ENCODE data around the gene CTH. TPM values are rescaled to one million over a fixed set of nuclear protein-coding genes. Genes with fewer than 3 reads are reported as not detected.
"Not testable (repeated sequence)": the region's sequence is repeated elsewhere in the genome, so short reads cannot be mapped to it uniquely, and the experiment has no call there.

CTH gene
- total RNA-seq, 1 experiment from 2014 or later = 4.7 TPM

DNA sequence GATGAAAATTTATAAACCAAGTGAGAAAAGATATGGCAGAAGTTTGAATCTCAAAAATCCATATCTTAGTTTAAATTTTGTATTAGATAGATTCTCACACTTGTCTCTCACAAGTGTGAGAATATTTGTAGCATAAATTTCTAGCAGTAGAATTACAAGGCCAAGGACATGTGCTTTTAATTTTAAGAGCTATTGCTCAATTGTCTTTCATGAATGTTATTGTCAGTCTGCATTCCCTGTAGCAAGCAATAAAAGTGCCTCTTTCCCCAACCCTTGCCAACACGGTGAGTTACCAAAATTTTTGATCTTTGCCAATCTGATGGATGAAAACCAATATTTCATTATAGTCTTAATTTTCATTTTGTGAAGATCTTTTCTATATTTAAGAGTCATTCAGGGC is 64.0 kb downstream of the CTH start:
- H3K4me3 ChIP-seq (ENCODE audit: low read depth in 2 of 2, low read length in 2 of 2) = no peak overlapping the region
- TF ChIP-seq, protein P1, sequence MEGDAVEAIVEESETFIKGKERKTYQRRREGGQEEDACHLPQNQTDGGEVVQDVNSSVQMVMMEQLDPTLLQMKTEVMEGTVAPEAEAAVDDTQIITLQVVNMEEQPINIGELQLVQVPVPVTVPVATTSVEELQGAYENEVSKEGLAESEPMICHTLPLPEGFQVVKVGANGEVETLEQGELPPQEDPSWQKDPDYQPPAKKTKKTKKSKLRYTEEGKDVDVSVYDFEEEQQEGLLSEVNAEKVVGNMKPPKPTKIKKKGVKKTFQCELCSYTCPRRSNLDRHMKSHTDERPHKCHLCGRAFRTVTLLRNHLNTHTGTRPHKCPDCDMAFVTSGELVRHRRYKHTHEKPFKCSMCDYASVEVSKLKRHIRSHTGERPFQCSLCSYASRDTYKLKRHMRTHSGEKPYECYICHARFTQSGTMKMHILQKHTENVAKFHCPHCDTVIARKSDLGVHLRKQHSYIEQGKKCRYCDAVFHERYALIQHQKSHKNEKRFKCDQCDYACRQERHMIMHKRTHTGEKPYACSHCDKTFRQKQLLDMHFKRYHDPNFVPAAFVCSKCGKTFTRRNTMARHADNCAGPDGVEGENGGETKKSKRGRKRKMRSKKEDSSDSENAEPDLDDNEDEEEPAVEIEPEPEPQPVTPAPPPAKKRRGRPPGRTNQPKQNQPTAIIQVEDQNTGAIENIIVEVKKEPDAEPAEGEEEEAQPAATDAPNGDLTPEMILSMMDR (IDR thresholded peaks at IDR 0.05) = no peak
- CTCF ChIA-PET = no interaction called here
- POLR2A ChIA-PET = no interaction called here
- no peaks in the 10 kb centered on the region for H3K9me3 ChIP-seq (ENCODE audit: control insufficient read depth, insufficient read depth, low read depth, low read length)
- H3K36me3 ChIP-seq (ENCODE audit: control insufficient read depth, insufficient read depth, low read length) = no peaks in the 10 kb centered on the region
- in situ Hi-C loops (cut with HindIII; ENCODE audit: low pct_unique_long_range_greater_than_20kb, low sequenced_read_pairs) = no loop called here
- DNase-seq (ENCODE audit: low read depth, low spot score) (no peak), ATAC-seq (no peak)
- intact Hi-C loops (cut with micrococcal nuclease; ENCODE audit: unreplicated experiment) = no loop called here
- no peaks in the 10 kb centered on the region for H3K4me1 ChIP-seq (ENCODE audit: control insufficient read depth, insufficient read depth, low read length)
- no TSS peak for BruUV-seq (replicated peaks)
- H3K27me3 ChIP-seq (ENCODE audit: control insufficient read depth, insufficient read depth, low read length) = no peaks in the 10 kb centered on the region
- no peak overlapping the region for H3K27ac ChIP-seq (ENCODE audit: low read length)

DNA sequence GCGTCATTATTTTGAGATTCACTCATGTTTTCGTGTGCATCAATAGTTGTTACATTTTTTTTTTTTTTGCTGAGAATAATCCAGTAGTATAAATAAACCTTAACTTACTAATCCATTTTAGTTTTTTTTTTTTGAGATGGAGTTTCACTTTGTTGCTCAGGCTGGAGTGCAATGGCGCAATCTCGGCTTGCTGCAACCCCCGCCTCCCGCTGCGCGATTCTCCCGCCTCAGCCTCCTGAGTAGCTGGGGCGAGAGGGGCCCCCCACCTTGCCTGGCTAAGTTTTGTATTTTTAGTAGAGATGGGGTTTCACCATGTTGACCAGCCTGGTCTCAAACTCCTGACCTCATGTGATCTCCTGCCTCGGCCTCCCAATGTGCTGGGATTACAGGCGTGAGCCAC is 66.0 kb downstream of the CTH start:
- CTCF ChIA-PET = no interaction called here
- no TSS peak for BruUV-seq (replicated peaks)

DNA sequence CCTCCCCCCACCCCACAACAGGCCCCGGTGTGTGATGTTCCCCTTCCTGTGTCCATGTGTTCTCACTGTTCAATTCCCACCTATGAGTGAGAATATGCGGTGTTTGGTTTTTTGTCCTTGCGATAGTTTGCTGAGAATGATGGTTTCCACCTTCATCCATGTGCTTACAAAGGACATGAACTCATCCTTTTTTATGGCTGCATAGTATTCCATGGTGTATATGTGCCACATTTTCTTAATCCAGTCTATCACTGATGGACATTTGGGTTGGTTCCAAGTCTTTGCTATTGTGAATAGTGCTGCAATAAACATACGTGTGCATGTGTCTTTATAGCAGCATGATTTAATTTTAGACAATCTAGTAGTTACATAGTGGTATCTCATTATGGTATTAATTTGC is 66.8 kb downstream of the CTH start:
- H3K9me3 ChIP-seq (ENCODE audit: control insufficient read depth, insufficient read depth, low read depth, low read length); BruUV-seq (replicated peaks); H3K4me3 ChIP-seq (ENCODE audit: low read depth in 2 of 2, low read length in 2 of 2); H3K27me3 ChIP-seq (ENCODE audit: control insufficient read depth, insufficient read depth, low read length); DNase-seq (ENCODE audit: low read depth, low spot score); POLR2A ChIA-PET; ATAC-seq; intact Hi-C loops (cut with micrococcal nuclease; ENCODE audit: unreplicated experiment); H3K27ac ChIP-seq (ENCODE audit: low read length); in situ Hi-C loops (cut with HindIII; ENCODE audit: low pct_unique_long_range_greater_than_20kb, low sequenced_read_pairs); H3K36me3 ChIP-seq (ENCODE audit: control insufficient read depth, insufficient read depth, low read length); H3K4me1 ChIP-seq (ENCODE audit: control insufficient read depth, insufficient read depth, low read length); CTCF ChIA-PET: not testable (repeated sequence)

More for the DNA sequence above, 66.0 kb downstream of the CTH start:
- H3K4me3 ChIP-seq (ENCODE audit: low read depth in 2 of 2, low read length in 2 of 2) = no peak overlapping the region
- POLR2A ChIA-PET = no interaction called here
- in situ Hi-C loops (cut with HindIII; ENCODE audit: low pct_unique_long_range_greater_than_20kb, low sequenced_read_pairs) = no loop called here
- no peaks in the 10 kb centered on the region for H3K9me3 ChIP-seq (ENCODE audit: control insufficient read depth, insufficient read depth, low read depth, low read length)
- no peak overlapping the region for H3K27ac ChIP-seq (ENCODE audit: low read length)
- H3K36me3 ChIP-seq (ENCODE audit: control insufficient read depth, insufficient read depth, low read length) = no peaks in the 10 kb centered on the region
- no peak for DNase-seq (ENCODE audit: low read depth, low spot score)
- H3K27me3 ChIP-seq (ENCODE audit: control insufficient read depth, insufficient read depth, low read length) = no peaks in the 10 kb centered on the region
- intact Hi-C loops (cut with micrococcal nuclease; ENCODE audit: unreplicated experiment) = no loop called here
- TF ChIP-seq, protein P1 (IDR thresholded peaks at IDR 0.05) = no peak
- no peak for TF ChIP-seq POLR2AphosphoS5 (IDR thresholded peaks at IDR 0.05; ENCODE audit: low read depth, low read length)
- no peak for TF ChIP-seq SIN3A (IDR thresholded peaks at IDR 0.05; ENCODE audit: borderline replicate concordance, insufficient read depth, low read depth, low read length)
- no peak for TF ChIP-seq TCF7L2 (IDR thresholded peaks at IDR 0.05; ENCODE audit: low read depth, low read length)
- TF ChIP-seq, protein P2, sequence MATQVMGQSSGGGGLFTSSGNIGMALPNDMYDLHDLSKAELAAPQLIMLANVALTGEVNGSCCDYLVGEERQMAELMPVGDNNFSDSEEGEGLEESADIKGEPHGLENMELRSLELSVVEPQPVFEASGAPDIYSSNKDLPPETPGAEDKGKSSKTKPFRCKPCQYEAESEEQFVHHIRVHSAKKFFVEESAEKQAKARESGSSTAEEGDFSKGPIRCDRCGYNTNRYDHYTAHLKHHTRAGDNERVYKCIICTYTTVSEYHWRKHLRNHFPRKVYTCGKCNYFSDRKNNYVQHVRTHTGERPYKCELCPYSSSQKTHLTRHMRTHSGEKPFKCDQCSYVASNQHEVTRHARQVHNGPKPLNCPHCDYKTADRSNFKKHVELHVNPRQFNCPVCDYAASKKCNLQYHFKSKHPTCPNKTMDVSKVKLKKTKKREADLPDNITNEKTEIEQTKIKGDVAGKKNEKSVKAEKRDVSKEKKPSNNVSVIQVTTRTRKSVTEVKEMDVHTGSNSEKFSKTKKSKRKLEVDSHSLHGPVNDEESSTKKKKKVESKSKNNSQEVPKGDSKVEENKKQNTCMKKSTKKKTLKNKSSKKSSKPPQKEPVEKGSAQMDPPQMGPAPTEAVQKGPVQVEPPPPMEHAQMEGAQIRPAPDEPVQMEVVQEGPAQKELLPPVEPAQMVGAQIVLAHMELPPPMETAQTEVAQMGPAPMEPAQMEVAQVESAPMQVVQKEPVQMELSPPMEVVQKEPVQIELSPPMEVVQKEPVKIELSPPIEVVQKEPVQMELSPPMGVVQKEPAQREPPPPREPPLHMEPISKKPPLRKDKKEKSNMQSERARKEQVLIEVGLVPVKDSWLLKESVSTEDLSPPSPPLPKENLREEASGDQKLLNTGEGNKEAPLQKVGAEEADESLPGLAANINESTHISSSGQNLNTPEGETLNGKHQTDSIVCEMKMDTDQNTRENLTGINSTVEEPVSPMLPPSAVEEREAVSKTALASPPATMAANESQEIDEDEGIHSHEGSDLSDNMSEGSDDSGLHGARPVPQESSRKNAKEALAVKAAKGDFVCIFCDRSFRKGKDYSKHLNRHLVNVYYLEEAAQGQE (IDR thresholded peaks at IDR 0.05; ENCODE audit: insufficient read depth in 1 of 2, low read depth in 2 of 2, low read length in 1 of 2) = no peak
- no peak for ATAC-seq
- no peaks in the 10 kb centered on the region for H3K4me1 ChIP-seq (ENCODE audit: control insufficient read depth, insufficient read depth, low read length)

All from Panc1 (cell line).